Mesenteric fat pad (tissue), 1 donor: Measurements from ENCODE around the gene NUDT8. TPM values are rescaled to one million over a fixed set of nuclear protein-coding genes. Genes with fewer than 3 reads are reported as not detected.

Experiments
- DNase-seq: peaks from one replicate; pipeline ENCODE4 v3.0.0-alpha.2; 2020; ENCODE audit warnings: low spot score
- total RNA-seq: library from RNA; stranded (reverse); fragmentation: NEBNext Ultra II Directional; extraction: Animal tissue kit (Norgen Biotek cat#: 25700); gene quantifications from one replicate; pipeline ENCODE4 v1.2.1, GENCODE V29; 2021
- donor health status: DM: yes; HTN: yes; CAD: no.

NUDT8 gene
- total RNA-seq, 1 donor from 2014 or later, result 12.9 TPM

GRCh38 chr11:67662142-67662834 lies 32.6 kb upstream of the NUDT8 start:
- peak; percentile 71 for DNase-seq

- peak; percentile 45 for DNase-seq
These were observed 31.0 kb upstream of the NUDT8 start for GRCh38 chr11:67660752-67661151.

- DNase-seq, result peak; percentile 57
These were observed 30.0 kb upstream of the NUDT8 start for GRCh38 chr11:67659651-67660165.

GRCh38 chr11:67657300-67657699 lies 27.6 kb upstream of the NUDT8 start:
- DNase-seq, result no peak

- peak; percentile 22 for DNase-seq
These were observed 26.7 kb upstream of the NUDT8 start for GRCh38 chr11:67656278-67656922.

- no peak for DNase-seq
These were observed 24.5 kb upstream of the NUDT8 start for GRCh38 chr11:67654225-67654624.

GRCh38 chr11:67652965-67653845 lies 23.5 kb upstream of the NUDT8 start:
- DNase-seq, result peak; percentile 14

- DNase-seq, result peak; percentile 5
These were observed 22.4 kb upstream of the NUDT8 start for GRCh38 chr11:67651976-67652781.

GRCh38 chr11:67649634-67650510 lies 20.1 kb upstream of the NUDT8 start:
- no peak for DNase-seq

- DNase-seq, result no peak
These were observed 19.3 kb upstream of the NUDT8 start for GRCh38 chr11:67648796-67649613.

- no peak for DNase-seq
These were observed 18.5 kb upstream of the NUDT8 start for GRCh38 chr11:67648140-67648795.

GRCh38 chr11:67647471-67647870 lies 17.7 kb upstream of the NUDT8 start:
- no peak for DNase-seq

- no peak for DNase-seq
These were observed 17.0 kb upstream of the NUDT8 start for GRCh38 chr11:67646535-67647336.

- DNase-seq, result no peak
These were observed 16.1 kb upstream of the NUDT8 start for GRCh38 chr11:67645521-67646461.

GRCh38 chr11:67644472-67645418 lies 15.0 kb upstream of the NUDT8 start:
- DNase-seq, result no peak
